Upper lobe of left lung (tissue), 6 donors: ENCODE measurements around the gene BPI. TPM values are rescaled to one million over a fixed set of nuclear protein-coding genes. Genes with fewer than 3 reads are reported as not detected.

ENCODE experiments used
- ATAC-seq, 2 donors: fragments of 200-7000 bp; cut with Tn5 transposase; one replicate each; pipeline ENCODE4 v1.9.1; 2022; ENCODE audit warnings: mild to moderate bottlenecking in 2 of 2, moderate library complexity in 2 of 2; ENCODE audit not compliant: low FRiP score in 2 of 2
- DNase-seq, 2 donors: peaks; one replicate each; pipeline ENCODE4 v3.0.0-alpha.2; 2019 to 2020
- H3K27ac ChIP-seq, 4 donors: fragments of 200-600 bp; sonication (generic); one replicate each; pipeline ENCODE4 v1.5.1; 2016 to 2019
- H3K27me3 ChIP-seq, 4 donors: fragments of 200-600 bp; sonication (generic); one replicate each; pipeline ENCODE4 v1.5.1; 2017 to 2019
- H3K36me3 ChIP-seq, 4 donors: fragments of 200-600 bp; sonication (generic); one replicate each; pipeline ENCODE4 v1.5.1; 2016 to 2019
- H3K4me1 ChIP-seq, 4 donors: fragments of 200-600 bp; sonication (generic); one replicate each; pipeline ENCODE4 v1.5.1; 2018 to 2019
- H3K4me3 ChIP-seq, 4 donors: fragments of 200-600 bp; sonication (generic); one replicate each; pipeline ENCODE4 v1.5.1; 2017 to 2019; ENCODE audit warnings: mild to moderate bottlenecking in 2 of 4, moderate library complexity in 1 of 4
- H3K9me3 ChIP-seq, 4 donors: fragments of 200-600 bp; sonication (generic); one replicate each; pipeline ENCODE4 v1.5.1; 2018 to 2019
- CTCF ChIP-seq, 6 experiments: fragments of 450-650 bp in 4 of 6; fragments of 200-600 bp in 2 of 6; sonication (generic) in 2 of 6; IDR thresholded peaks; one replicate each; pipeline ENCODE4 v1.5.1; 2016 to 2019; ENCODE audit warnings: antibody characterized with exemption in 6 of 6
- EP300 ChIP-seq, 4 donors: sonication (generic); formaldehyde crosslinking; IDR thresholded peaks; one replicate each; pipeline ENCODE4 v1.5.1; 2017; ENCODE audit warnings: antibody characterized with exemption in 4 of 4, control low read depth in 2 of 4
- POLR2A ChIP-seq, 4 donors: fragments of 450-650 bp; IDR thresholded peaks; one replicate each; pipeline ENCODE4 v1.5.1; 2016 to 2017; ENCODE audit warnings: antibody characterized with exemption in 4 of 4, mild to moderate bottlenecking in 2 of 4
- POLR2AphosphoS5 ChIP-seq, 2 donors: sonication (generic); formaldehyde crosslinking; IDR thresholded peaks; one replicate each; pipeline ENCODE4 v1.5.1; 2017; ENCODE audit warnings: antibody characterized with exemption in 2 of 2
- WGBS, 2 donors: methylation state at CpG; one replicate each; pipeline ENCODE4 v1.1.5; 2017 to 2018; 5-methylcytosine and 5-hydroxymethylcytosine counted together
- total RNA-seq, 6 donors: library from RNA; depleted of rRNA in 4 of 6; stranded (reverse); fragments of >200 nt in 4 of 6; gene quantifications; one replicate each; pipeline versions ENCODE4 v1.1.0 to v1.2.1, GENCODE V29; 2016 to 2021
- donor health status: DM: no; HTN: no; CAD: no; lungs with moderate emphysema.
- donor health status: DM: no; HTN: yes; CAD: no; lungs with severe emphysema.

BPI gene
- total RNA-seq, 6 donors from 2014 or later = 0.14 to 6.3 (median 0.67) TPM; not detected in 1

- no peak for TF ChIP-seq CTCF (IDR thresholded peaks at IDR 0.05)
- no peak for TF ChIP-seq EP300 (IDR thresholded peaks at IDR 0.05)
- TF ChIP-seq POLR2A (IDR thresholded peaks at IDR 0.05) = no peak
- no peak for TF ChIP-seq POLR2AphosphoS5 (IDR thresholded peaks at IDR 0.05)
- no peaks in the 10 kb centered on the region for H3K36me3 ChIP-seq
- DNase-seq = peak in 1 of 2 donors; percentile 40
- WGBS, 2 donors = 71 to 75% methylated on average over 8 to 11 of the region's 11 CpGs
- H3K27me3 ChIP-seq = no peaks in the 10 kb centered on the region
- no peak for ATAC-seq
- peak overlapping the region in 1 of 4 donors; percentile 47 for H3K27ac ChIP-seq
- no peaks in the 10 kb centered on the region for H3K9me3 ChIP-seq
- H3K4me1 ChIP-seq = peaks cover 0 to 12% (median 10%) of the 10 kb centered on the region in 4 donors
- no peak overlapping the region for H3K4me3 ChIP-seq
Measured at GRCh38 chr20:38294076-38294591, 9.8 kb upstream of the BPI start.

GRCh38 chr20:38295811-38296210 is 8.1 kb upstream of the BPI start:
- DNase-seq (no peak), ATAC-seq (no peak)
- Histone ChIP-seq H3K4me1 (peaks cover 3 to 25% (median 15%) of the 10 kb centered on the region in 4 donors), H3K36me3 (no peaks in the 10 kb centered on the region), H3K9me3 (no peaks in the 10 kb centered on the region), H3K27me3 (no peaks in the 10 kb centered on the region), H3K4me3 (no peak overlapping the region), H3K27ac (no peak overlapping the region)
- WGBS, 2 donors = 90 to 92% methylated on average over 5 of the region's 5 CpGs
- TF ChIP-seq POLR2AphosphoS5 (IDR thresholded peaks at IDR 0.05) (no peak), CTCF (IDR thresholded peaks at IDR 0.05) (no peak), POLR2A (IDR thresholded peaks at IDR 0.05) (no peak), EP300 (IDR thresholded peaks at IDR 0.05) (no peak)

- no peaks in the 10 kb centered on the region for H3K27me3 ChIP-seq
- H3K9me3 ChIP-seq = no peaks in the 10 kb centered on the region
- ATAC-seq (no peak), DNase-seq (no peak)
- no peak for TF ChIP-seq EP300 (IDR thresholded peaks at IDR 0.05)
- no peak for TF ChIP-seq POLR2A (IDR thresholded peaks at IDR 0.05)
- TF ChIP-seq CTCF (IDR thresholded peaks at IDR 0.05) = no peak
- H3K36me3 ChIP-seq = no peaks in the 10 kb centered on the region
- H3K27ac ChIP-seq = no peak overlapping the region
- peaks cover 3 to 25% (median 12%) of the 10 kb centered on the region in 4 donors for H3K4me1 ChIP-seq
- no peak overlapping the region for H3K4me3 ChIP-seq
- WGBS, 2 donors = 75 to 81% methylated on average over 10 to 11 of the region's 11 CpGs
Measured at GRCh38 chr20:38296433-38296832, 7.5 kb upstream of the BPI start.

GRCh38 chr20:38297916-38298674 is 5.9 kb upstream of the BPI start:
- DNase-seq (no peak), ATAC-seq (no peak)
- Histone ChIP-seq H3K9me3 (no peaks in the 10 kb centered on the region), H3K27ac (peak overlapping the region; percentile 37 to 83 (median 78)), H3K4me1 (peaks cover 3 to 25% (median 12%) of the 10 kb centered on the region in 4 donors), H3K4me3 (no peak overlapping the region), H3K27me3 (no peaks in the 10 kb centered on the region), H3K36me3 (no peaks in the 10 kb centered on the region)
- 83 to 88% methylated on average over 7 of the region's 7 CpGs for WGBS, 2 donors
- TF ChIP-seq POLR2AphosphoS5 (IDR thresholded peaks at IDR 0.05) (no peak), POLR2A (IDR thresholded peaks at IDR 0.05) (no peak), EP300 (IDR thresholded peaks at IDR 0.05) (no peak), CTCF (IDR thresholded peaks at IDR 0.05) (no peak)
